NT2/D1 (cell line): Measurements from ENCODE around the gene DGCR6L.
"Not testable (repeated sequence)": the region's sequence is repeated elsewhere in the genome, so short reads cannot be mapped to it uniquely, and the experiment has no call there.

Experiments used
- SUZ12 ChIP-seq: IDR thresholded peaks from 2 replicates; pipeline ENCODE4 v1.6.1; 2011; ENCODE audit not compliant: insufficient read length, insufficient read depth; ENCODE audit errors: extremely low read depth
- YY1 ChIP-seq: IDR thresholded peaks from 2 replicates; pipeline ENCODE4 v1.6.1; 2011; ENCODE audit not compliant: insufficient read length, insufficient read depth
- ZNF274 ChIP-seq: IDR thresholded peaks from 2 replicates; pipeline ENCODE4 v1.6.1; 2011; ENCODE audit warnings: mild to moderate bottlenecking, low read depth, low read length

- TF ChIP-seq SUZ12, YY1, ZNF274: not testable (repeated sequence)
Observed at GRCh38 chr22:20325996-20326395, 6.1 kb upstream of the DGCR6L start.
